Renal cortex interstitium (tissue), 11 donors: ENCODE data around the gene C10orf90. TPM values are rescaled to one million over a fixed set of nuclear protein-coding genes. Genes with fewer than 3 reads are reported as not detected.

ENCODE experiments used
- DNase-seq, 11 donors: peaks; one replicate each; pipeline ENCODE4 v3.0.0-alpha.2; 2013; ENCODE audit warnings: low read depth in 9 of 11, low spot score in 4 of 11; ENCODE audit errors: extremely low read depth in 1 of 11
- polyA plus RNA-seq, 3 donors: library from polyadenylated mRNA; unstranded; fragments of 120-200 nt; gene quantifications; one replicate each; pipeline ENCODE4 v1.2.1, GENCODE V29; 2013; ENCODE audit not compliant: insufficient read length in 3 of 3

Gene C10orf90
- polyA plus RNA-seq, 3 donors: 0.52 to 0.70 (median 0.70) TPM

DNA sequence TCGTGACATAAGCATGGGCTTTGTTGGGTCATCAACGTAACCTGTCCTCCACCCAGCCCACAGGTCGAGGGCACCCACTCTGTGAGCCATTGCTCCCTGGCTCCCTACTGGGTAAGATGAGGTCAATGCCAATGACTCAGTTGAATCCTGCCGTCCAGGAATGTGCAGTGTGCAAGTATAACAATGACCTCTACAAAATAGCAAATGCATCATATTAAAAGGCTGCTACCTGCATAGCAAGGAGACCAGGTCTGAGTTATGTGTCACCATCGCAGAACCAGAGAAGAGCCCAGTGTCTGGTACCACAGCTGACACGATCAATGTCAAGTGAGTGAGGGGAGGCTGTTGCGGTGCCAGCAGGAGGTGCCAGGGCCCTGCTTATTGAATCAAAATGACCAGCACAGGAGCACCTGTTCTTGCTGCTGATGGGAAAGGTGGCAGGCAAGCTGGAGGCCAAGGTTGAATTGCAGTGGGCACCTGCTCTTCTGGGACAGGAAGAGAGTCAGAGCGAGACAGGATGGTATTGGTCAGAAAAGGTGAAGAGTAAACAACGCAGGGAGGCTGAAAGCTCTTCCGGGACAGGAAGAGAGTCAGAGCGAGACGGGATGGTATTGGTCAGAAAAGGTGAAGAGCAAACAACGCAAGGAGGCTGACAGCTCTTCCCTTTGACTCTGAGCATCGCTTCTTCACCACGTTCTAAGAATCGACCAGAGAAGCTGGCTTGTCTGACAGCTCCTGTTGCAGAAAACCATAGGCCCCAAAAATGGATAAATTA, 173.5 kb downstream of the C10orf90 start:
- DNase-seq: no peak

DNA sequence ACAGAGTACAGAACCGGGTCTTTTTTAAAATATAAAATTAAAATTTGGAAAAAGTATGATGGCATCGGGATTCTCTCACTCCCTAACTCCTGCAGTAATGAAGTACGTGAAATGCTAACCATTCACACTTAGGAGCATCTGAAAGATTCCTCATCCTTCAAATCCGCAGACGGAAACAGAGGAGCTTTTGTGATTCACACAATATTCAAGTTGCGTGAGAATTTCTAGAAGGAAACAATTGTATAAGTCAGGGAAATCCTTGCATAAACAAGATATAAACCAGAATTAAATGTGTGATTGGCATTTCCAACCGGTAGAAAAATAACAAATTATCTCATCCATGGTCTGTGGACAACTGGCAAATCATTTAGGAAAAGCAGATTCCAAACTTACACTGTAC, 179.0 kb downstream of the C10orf90 start:
- DNase-seq: no peak

DNA sequence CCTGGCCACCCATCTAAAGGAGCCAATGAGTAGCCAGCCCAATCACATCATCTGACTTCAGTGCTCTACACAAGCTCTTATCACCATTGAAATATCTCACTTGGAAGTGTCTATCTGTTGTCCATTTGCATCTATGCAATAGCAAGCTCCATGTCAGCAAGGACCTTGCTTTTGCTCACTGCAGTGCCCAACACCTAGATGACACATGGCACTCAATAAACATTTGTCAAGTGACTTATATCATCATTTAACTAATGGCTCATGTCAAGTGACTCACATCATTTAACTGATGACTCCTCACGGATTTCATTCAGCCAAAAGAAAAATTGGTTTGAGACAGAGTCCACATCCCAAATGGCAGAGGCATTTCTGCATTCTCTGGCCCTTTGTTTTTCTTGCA, 189.3 kb downstream of the C10orf90 start:
- DNase-seq: no peak

DNA sequence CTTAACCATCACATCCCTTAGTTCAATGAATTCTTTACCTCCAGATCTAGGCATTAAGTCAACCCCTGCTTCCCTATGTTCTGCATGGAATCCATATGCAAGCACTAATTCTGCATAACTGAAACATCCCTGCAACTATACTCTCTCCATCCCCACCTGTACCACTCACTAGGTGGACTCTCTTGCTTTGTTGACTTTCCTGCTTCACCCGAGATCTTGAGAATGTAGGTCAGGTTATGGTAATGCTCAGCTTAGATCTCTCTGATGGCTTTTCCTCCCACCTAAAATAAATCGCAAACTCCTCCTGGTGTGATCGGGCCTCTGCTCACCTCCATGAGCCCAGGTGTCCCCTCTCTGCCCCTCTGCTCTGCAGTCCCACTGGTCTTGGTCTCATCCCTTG, 189.8 kb downstream of the C10orf90 start:
- no peak for DNase-seq

DNA sequence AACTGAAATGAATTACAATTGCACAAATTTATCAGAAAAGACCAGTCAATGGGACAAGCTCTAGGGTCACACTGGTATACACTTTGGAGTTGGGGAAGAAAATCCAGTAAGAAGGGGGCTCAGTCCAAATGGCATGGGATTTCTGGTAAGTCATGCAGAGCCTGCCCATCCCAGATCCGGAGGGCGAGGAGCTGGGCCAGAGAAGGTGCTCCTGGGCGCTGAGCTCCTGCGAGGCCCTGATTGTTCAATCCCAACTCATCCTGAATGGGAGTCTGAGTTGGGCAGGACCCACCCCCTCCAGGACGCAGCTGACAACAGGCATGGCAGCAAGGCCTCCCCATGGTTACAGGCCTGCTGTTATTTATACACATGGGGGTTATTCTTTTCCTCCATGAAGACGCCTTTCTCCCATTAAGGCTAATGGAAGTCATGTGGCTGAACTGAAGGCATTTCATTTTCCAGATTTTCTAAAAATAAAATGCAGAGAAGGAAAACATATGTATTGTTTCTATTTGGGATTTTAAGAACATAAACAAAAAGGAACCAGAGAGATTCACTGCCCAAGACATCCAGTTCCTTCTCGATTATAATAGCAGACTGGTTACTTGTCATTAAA, 191.1 kb downstream of the C10orf90 start:
- DNase-seq: no peak

DNA sequence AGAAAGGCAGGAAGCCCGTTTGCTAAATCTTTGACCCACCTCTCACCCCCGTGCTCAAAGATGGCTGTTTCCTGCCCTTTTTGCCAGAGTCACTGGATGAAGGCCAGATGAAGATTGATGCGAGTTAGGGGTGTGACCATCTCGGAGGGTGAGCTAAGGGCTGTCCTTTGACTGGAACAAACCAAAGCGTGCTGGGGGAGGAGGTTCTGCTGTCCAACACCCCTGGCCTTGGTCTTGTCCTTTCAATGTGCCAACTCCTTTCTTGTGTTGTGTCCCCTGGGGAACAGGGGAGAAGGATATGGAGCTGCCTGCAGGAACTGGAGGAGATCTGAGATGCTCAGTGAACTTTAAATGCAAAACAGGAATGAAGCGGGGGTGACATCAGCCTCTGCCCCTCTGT, 191.9 kb downstream of the C10orf90 start:
- peak in 1 of 11 donors; percentile 32 for DNase-seq

DNA sequence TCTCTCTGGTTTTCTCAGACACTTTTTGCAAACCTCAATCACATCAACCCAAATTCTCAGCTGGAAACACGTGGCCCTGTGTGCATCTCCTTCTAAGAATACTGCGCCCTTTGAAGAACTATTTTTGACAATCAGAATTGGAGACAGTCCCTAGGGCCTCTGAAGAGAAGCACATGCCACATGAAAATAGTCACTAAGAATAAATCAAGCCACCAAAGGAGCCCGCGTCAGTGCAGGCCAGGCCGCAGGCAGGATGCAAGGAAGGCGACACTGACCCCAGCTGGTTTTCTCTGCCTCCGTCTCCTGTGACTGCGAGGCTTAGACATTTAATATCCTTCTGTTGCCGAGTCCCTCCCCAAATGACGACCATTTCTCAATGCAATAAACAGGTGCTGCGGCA, 194.2 kb downstream of the C10orf90 start:
- DNase-seq: peak in 6 of 11 donors; percentile 44 to 71 (median 62)

DNA sequence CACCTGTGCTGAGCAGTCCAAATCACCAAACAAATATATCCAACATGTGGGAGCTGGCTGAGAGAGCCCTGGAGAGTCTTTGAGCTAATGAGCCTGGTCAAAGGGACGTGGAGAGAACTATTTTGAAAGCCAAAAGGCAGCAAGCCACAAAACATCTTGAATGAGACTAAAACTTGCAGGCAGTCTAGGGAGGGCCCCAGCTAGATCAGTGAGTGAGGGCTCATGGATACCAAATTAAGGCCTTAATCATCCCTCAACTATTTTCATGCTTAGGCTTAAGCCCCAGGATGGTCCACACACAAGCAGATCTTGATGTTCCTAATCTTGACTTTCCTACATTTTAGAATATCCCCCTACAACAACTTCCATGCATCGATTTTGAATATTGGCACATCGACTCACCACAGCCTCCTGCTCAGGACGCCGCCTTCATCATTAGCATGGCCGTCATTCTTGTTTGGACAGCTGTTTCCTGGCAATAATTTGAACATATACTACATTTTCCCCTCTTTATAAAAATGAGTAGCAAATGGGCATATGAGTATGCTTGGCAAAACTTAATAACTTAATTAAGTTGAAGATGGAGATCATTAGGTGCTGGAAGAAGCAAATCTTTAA, 195.3 kb downstream of the C10orf90 start:
- DNase-seq: no peak

DNA sequence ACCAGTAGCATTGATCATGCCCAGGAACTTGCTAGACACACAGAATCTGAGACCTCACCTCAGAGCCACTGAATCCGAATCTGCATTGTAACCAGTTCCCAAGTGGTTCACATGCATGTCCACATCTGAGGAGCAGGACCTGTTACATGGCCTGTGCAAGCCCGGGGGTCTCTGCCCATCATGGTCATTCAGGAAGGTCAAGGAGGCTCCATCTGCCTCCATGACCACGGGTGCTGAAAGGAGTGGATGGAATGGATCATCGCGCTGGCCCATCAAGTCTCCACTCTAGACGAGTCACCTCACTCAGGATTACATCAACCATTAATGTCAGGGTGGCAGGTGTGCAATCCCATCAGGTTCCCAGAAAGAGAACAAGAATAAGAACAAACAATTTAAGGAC, 196.5 kb downstream of the C10orf90 start:
- DNase-seq: no peak

DNA sequence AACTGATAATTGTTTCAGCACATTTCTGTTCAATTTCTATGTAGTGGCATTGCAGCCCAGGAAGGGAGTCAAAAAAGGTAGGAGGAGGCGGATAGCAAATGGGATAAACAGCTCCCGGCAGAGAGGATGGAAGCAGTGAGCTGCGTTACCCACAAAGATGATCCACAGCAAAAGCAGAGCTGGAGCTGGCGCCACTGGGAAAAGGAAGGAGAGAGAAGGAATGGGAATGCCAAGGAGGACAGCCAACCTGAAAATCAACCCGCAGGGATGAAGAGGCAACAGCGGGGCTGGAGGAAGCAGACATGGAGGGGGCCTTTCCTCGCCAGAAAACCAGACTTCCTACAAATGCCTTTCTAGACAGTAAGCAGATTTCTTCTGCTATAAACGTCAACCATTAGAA, 199.5 kb downstream of the C10orf90 start:
- DNase-seq: no peak

DNA sequence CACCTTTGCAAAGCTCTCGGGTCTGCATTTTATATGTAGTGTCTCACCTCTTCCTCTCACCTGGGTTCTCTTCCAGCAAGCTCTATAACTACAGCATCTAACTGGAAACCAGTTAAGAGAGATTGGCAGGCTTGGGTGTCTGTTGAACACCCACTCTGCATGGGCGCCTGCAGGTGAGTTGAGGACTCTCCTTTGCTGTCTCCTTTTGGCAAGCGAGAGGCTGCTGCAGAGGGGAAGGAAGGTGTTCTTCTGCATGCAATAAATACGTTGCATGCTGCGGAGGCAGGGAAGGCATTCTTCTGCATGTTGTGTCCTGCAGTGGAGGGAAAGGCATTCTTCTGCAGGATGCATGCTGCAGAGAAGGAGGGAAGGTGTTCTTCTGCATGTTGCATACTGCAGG, 200.8 kb downstream of the C10orf90 start:
- no peak for DNase-seq

DNA sequence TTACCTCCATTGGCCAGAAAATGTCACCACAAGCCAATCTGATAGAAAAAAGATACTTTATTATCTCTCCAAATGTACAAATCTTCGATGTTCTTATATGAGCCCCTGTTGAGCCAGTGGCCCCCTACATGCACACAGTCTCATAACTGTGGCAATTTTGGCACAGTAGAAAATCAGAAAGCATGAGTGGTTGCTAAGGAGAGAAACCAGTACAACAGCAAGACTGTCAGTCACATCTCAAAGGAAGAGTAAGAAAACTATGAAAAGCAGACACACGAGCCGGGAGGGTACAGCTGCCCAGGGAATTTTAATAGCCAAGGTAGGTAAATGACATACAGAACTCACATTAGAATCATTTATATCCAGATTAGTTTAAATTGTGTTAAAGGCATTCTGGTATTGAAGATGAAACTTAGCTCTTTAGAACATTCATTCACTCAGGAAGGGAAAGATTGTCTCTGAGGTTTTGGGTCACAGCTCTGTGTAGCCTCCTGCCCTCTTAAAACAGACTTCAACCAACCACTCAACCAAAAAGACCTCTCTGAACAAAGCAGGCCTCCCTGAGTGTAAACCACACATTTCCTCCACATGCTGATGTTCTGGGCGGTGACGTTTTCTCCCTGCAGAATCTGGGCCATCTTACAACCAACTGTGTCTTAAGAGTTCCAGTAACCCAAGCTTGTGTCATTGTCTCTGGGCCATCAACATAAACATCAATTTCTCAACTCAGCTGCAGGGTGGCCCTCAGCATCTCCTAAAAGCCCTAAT, 201.4 kb downstream of the C10orf90 start:
- no peak for DNase-seq

DNA sequence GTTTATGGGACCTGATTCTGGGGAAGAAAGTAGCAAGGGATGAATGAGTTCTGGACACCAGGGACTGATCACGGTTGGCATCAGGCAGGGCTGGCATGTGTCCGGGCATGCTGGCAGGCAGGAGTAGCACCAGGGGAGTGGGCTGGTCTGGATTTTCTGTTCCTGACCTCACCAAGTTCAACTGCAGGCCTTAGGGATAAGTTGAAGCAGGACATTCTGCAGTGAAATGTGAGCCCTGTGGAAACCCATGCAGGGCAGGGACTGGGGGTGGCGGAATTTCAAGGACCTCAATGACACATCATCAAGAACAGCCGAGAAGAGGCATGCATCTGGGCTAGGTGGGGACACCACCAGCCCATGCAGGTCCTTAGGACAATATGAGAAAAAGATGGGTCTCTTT, 202.0 kb downstream of the C10orf90 start:
- no peak for DNase-seq

DNA sequence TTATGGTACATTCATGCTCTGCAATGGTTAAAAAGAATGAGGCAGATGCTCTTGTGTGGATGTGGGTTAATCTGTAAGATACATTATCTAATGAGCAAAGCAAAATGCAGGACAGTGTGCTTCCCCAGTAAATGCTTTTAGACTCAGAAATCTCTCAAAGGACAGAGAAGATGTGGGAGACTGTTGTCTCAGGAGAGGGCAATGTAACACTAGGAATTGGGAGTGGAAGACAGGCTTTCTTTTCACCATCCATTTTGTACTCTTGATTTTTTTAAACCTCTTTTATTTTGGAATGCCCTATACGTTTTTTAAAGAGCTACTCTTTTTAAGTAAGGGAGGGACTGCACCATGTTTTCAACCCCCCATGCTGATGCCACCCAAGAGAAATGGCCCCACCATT, 204.7 kb downstream of the C10orf90 start:
- DNase-seq: no peak

DNA sequence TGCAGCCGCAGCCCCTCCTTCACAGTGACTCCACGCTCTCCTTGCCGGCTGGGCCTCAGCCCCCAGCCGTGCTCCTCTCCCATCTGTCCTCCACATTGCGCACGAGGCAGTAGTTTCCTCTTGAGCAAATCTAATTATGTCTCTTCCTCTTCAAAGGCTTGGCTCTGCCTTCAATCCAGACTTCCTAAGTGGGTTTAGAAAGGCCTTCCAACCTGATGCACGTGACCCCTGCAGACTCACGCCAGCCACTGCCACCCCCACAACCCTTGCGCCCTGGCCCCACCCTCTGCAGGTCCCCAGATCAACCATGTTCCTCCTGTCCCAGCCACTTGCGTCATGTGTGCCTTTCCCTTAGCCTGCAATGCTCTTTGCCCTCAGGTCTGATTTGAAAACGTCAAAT, 207.2 kb downstream of the C10orf90 start:
- no peak for DNase-seq

DNA sequence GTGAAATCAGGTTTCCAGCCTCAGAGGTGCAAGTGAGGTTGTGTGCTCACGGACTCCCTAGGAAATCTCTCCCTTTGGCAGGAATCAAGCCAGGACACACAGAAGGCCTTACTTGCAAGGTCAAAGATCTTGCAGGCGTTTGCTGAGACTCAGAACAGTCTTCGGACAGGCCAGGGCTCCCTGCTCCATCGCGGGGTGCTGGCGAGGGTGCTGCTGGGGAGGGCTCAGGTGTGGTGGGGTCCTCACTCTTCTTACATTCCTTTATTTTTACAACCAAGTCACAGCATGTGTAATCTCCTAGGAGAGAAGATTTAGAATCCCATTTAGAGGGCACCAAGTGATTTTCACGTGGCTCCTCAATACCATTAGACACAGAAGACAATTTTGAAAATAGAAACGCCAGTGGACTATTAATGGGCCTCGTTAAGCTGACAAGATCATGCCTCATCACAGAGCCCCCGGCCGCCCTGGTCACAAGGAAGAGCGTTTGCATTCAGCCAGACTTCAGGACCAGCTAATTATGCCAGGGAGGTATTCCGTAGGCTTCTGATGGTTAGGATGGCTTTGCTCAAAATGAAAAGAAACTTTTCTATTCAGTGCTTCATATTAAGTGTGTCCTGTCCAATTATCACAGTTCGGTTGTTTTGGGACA, 209.1 kb downstream of the C10orf90 start:
- no peak for DNase-seq

DNA sequence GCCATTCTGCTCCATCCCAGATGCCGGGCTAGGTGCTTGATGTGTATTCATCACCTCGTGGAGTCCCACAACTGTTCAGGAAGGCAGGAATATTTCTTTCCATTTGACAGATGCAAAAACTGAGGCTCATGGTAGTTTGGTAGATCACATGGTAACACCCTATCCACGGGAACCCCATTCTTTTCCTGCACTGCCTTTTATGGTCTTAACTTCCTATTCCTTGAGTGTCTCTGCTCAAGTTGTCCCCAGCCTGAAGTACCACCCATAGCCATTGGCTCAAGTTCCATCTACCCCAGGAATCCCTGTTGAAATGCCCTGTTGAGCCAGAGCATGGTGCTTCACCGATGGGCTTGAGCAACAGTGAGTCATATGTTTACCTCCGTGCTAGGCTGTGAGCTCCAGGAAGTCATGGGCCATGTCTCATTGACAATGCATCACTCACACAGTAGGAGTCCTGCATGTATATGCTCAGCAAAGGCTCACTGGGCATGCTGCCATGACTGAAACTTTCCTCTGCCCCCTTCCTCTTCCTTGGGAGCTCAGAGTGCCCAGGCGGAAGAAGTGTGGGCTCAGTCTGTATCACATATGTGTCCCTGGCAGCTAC, 210.5 kb downstream of the C10orf90 start:
- DNase-seq: no peak

DNA sequence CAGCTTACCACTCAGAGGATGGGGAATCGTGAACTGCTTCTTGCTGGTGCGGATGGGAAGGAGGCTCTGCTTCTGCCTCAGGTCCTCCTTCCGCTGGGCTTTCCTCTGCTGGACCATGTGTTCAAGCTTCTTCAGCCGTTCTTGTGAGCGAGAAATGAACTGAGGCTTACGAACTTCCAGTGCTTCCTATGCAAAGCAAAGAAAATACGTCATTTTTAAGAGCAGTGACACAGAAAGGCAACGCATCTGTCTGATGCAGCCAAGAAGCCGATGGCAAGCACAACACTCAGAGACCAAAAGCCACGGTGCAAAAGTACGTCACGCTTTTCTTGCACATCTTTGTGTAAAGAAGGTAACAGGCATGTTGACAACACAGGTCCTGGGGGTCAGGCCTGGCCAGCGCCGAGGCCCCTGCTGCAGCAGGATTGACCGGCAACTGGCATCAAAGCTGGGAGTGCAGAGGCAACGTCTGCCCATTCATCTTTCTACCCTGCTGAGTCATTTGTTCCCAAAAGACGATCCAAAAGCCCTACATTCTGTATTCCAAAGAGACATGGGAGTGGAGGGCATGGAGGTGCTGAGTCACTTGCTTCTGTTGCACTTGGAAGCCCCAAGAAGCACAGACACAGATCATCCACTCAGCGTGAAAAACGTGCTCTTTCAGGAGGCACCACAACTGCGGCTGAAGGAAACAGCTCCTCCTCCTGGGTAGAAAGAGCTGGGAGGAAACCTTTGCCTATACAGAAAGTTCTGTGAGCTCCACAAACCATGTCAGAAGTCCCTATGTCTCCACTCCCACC, 211.3 kb downstream of the C10orf90 start:
- no peak for DNase-seq
